CD14-positive monocyte (primary cell): Measurements from ENCODE around the gene RMDN3. TPM values are rescaled to one million over a fixed set of nuclear protein-coding genes. Genes with fewer than 3 reads are reported as not detected.

Experiments
- DNase-seq, 3 donors: peaks; one replicate each; pipeline ENCODE4 v3.0.0-alpha.2; 2011 to 2022
- H2AFZ ChIP-seq: 2 replicates; pipeline ENCODE4 v1.6.0; 2012; ENCODE audit warnings: mild to moderate bottlenecking, low read depth, low read length, inconsistent platforms; ENCODE audit not compliant: insufficient read depth, poor library complexity, severe bottlenecking
- H3K27ac ChIP-seq, 2 donors: 1 replicate in 1 of 2; 2 replicates in 1 of 2; pipeline ENCODE4 v1.5.1; 2012 to 2013; ENCODE audit warnings: low read length in 2 of 2, control low read depth in 1 of 2, inconsistent platforms in 1 of 2, low read depth in 1 of 2, mild to moderate bottlenecking in 1 of 2
- H3K27me3 ChIP-seq, 2 donors: one replicate each; pipeline versions ENCODE4 v1.6.0 to v1.6.1; 2011 to 2013; ENCODE audit warnings: low read length in 2 of 2; ENCODE audit not compliant: control insufficient read depth in 2 of 2, insufficient read depth in 2 of 2
- H3K36me3 ChIP-seq, 2 donors: replicated peaks in 1 of 2; 1 replicate in 1 of 2; 2 replicates in 1 of 2; pipeline versions ENCODE4 v1.5.1 to v1.6.1; 2012 to 2013; ENCODE audit warnings: low read length in 2 of 2, control low read depth in 1 of 2, inconsistent platforms in 1 of 2, mild to moderate bottlenecking in 1 of 2; ENCODE audit not compliant: insufficient read depth in 2 of 2, control insufficient read depth in 1 of 2
- H3K4me1 ChIP-seq, 2 donors: 1 replicate in 1 of 2; 2 replicates in 1 of 2; pipeline versions ENCODE4 v1.5.1 to v1.6.1; 2012 to 2013; ENCODE audit warnings: low read length in 2 of 2, control low read depth in 1 of 2, inconsistent platforms in 1 of 2, mild to moderate bottlenecking in 1 of 2, moderate library complexity in 1 of 2; ENCODE audit not compliant: insufficient read depth in 2 of 2, control insufficient read depth in 1 of 2
- H3K4me2 ChIP-seq: replicated peaks from 2 replicates; pipeline ENCODE3; 2012; ENCODE audit warnings: low read length, moderate library complexity, mild to moderate bottlenecking; ENCODE audit not compliant: poor library complexity, severe bottlenecking; ENCODE audit errors: extremely low read depth
- H3K4me3 ChIP-seq, 3 experiments: fragments of 200-600 bp in 1 of 3; sonication (generic) in 1 of 3; replicated peaks in 1 of 3; 1 replicate in 2 of 3; 2 replicates in 1 of 3; pipeline ENCODE4 v1.5.1; 2011 to 2013; ENCODE audit warnings: low read length in 3 of 3, mild to moderate bottlenecking in 3 of 3, control low read depth in 2 of 3, low read depth in 2 of 3, inconsistent platforms in 1 of 3, moderate library complexity in 1 of 3
- H3K79me2 ChIP-seq: 2 replicates; pipeline ENCODE4 v1.6.0; 2012; ENCODE audit warnings: mild to moderate bottlenecking, control low read depth, inconsistent platforms, low read length, moderate library complexity; ENCODE audit not compliant: insufficient read depth
- H3K9ac ChIP-seq: 2 replicates; pipeline ENCODE4 v1.6.0; 2017; ENCODE audit warnings: low read length, mild to moderate bottlenecking; ENCODE audit not compliant: insufficient read depth, poor library complexity, severe bottlenecking
- H3K9me3 ChIP-seq, 2 donors: replicated peaks in 1 of 2; 1 replicate in 1 of 2; 2 replicates in 1 of 2; pipeline versions ENCODE4 v1.5.1 to v1.6.1; 2012 to 2013; ENCODE audit warnings: low read length in 2 of 2, control low read depth in 1 of 2; ENCODE audit not compliant: control insufficient read depth in 1 of 2, insufficient read depth in 1 of 2
- H4K20me1 ChIP-seq: 2 replicates; pipeline ENCODE4 v1.6.0; 2012; ENCODE audit warnings: mild to moderate bottlenecking, low read length, control low read depth, moderate library complexity; ENCODE audit not compliant: insufficient read depth
- H3K27ac Mint-ChIP-seq, 7 donors: one replicate each; pipeline ENCODE4 v1.8.0; 2020; ENCODE audit warnings: mild to moderate bottlenecking in 7 of 7, mixed read lengths in 7 of 7, moderate library complexity in 6 of 7, inconsistent platforms in 2 of 7
- H3K27me3 Mint-ChIP-seq, 3 donors: one replicate each; pipeline ENCODE4 v1.8.0; 2021 to 2022; ENCODE audit warnings: low read depth in 3 of 3, mild to moderate bottlenecking in 3 of 3, mixed read lengths in 3 of 3, moderate library complexity in 3 of 3, inconsistent platforms in 1 of 3
- H3K36me3 Mint-ChIP-seq, 2 donors: one replicate each; pipeline ENCODE4 v1.8.0; 2020; ENCODE audit warnings: mixed read lengths in 2 of 2, inconsistent platforms in 1 of 2, mild to moderate bottlenecking in 1 of 2
- H3K4me1 Mint-ChIP-seq: one replicate; pipeline ENCODE4 v1.8.0; 2020; ENCODE audit warnings: mild to moderate bottlenecking, mixed read lengths
- H3K4me3 Mint-ChIP-seq, 2 donors: one replicate each; pipeline ENCODE4 v1.8.0; 2020; ENCODE audit warnings: mild to moderate bottlenecking in 2 of 2, mixed read lengths in 2 of 2, moderate library complexity in 1 of 2
- H3K9me3 Mint-ChIP-seq, 7 donors: one replicate each; pipeline ENCODE4 v1.8.0; 2020 to 2022; ENCODE audit warnings: mixed read lengths in 7 of 7, mild to moderate bottlenecking in 6 of 7, moderate library complexity in 6 of 7, inconsistent platforms in 2 of 7
- WGBS: methylation state at CpG from one replicate; pipeline ENCODE4 v1.1.5; 2013; ENCODE audit warnings: missing lambda C conversion rate; ENCODE audit not compliant: insufficient coverage; 5-methylcytosine and 5-hydroxymethylcytosine counted together
- intact Hi-C, 2 donors: fragments of 100-400 bp; cut with micrococcal nuclease; formaldehyde crosslinking; loops; one replicate each; pipeline versions ENCODE4 v1.15.0 to v1.15.1; 2023
- polyA plus RNA-seq, 3 donors: library from polyadenylated mRNA; depleted of rRNA in 1 of 3; unstranded in 2 of 3; stranded (reverse) in 1 of 3; fragments of 300-500 nt in 2 of 3; fragments of >200 nt in 1 of 3; fragmentation: Illumina TruSeq in 2 of 3; gene quantifications; 1 replicate in 2 of 3; 2 replicates in 1 of 3; pipeline ENCODE4 v1.2.3, GENCODE V29; 2012 to 2021
- TF ChIP-seq, protein P1 (sequence below): fragments of 200-600 bp; IDR thresholded peaks from one replicate; pipeline ENCODE4 v1.8.0; 2022; ENCODE audit warnings: antibody characterized with exemption, mild to moderate bottlenecking

RMDN3 gene
- polyA plus RNA-seq, 3 donors, result 9.8 to 13.5 (median 13.2) TPM

- H3K36me3 ChIP-seq, result peaks cover 15 to 55% of the 10 kb centered on the region in 2 donors
- H3K79me2 ChIP-seq, result no peaks in the 10 kb centered on the region
- no peak overlapping the region for H2AFZ ChIP-seq
- DNase-seq, result no peak
- TF ChIP-seq, protein P1, sequence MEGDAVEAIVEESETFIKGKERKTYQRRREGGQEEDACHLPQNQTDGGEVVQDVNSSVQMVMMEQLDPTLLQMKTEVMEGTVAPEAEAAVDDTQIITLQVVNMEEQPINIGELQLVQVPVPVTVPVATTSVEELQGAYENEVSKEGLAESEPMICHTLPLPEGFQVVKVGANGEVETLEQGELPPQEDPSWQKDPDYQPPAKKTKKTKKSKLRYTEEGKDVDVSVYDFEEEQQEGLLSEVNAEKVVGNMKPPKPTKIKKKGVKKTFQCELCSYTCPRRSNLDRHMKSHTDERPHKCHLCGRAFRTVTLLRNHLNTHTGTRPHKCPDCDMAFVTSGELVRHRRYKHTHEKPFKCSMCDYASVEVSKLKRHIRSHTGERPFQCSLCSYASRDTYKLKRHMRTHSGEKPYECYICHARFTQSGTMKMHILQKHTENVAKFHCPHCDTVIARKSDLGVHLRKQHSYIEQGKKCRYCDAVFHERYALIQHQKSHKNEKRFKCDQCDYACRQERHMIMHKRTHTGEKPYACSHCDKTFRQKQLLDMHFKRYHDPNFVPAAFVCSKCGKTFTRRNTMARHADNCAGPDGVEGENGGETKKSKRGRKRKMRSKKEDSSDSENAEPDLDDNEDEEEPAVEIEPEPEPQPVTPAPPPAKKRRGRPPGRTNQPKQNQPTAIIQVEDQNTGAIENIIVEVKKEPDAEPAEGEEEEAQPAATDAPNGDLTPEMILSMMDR, result no peak
- WGBS, result no CpG with 5 or more reads among the region's 2 CpGs
- no peaks in the 10 kb centered on the region for H3K9me3 ChIP-seq
- no peak overlapping the region for H3K27ac ChIP-seq
- intact Hi-C loops, result no loop called here
- H3K27me3 ChIP-seq, result no peaks in the 10 kb centered on the region
- Mint-ChIP-seq H3K36me3 (peaks cover 25 to 51% of the 10 kb centered on the region in 2 donors), H3K4me1 (no peaks in the 10 kb centered on the region), H3K4me3 (no peak overlapping the region), H3K27ac (no peak overlapping the region), H3K27me3 (peaks cover 0 to 2% (median 0%) of the 10 kb centered on the region in 3 donors), H3K9me3 (no peaks in the 10 kb centered on the region)
- no peaks in the 10 kb centered on the region for H3K4me1 ChIP-seq
- no peak overlapping the region for H3K4me2 ChIP-seq
- no peaks in the 10 kb centered on the region for H4K20me1 ChIP-seq
- H3K9ac ChIP-seq, result no peak overlapping the region
- H3K4me3 ChIP-seq, result no peak overlapping the region
These were observed 40.9 kb downstream of the RMDN3 start for GRCh38 chr15:40714144-40714543.

- no peak overlapping the region for H3K27ac Mint-ChIP-seq
- no CpG with 5 or more reads among the region's 2 CpGs for WGBS
These were observed 48.9 kb downstream of the RMDN3 start for GRCh38 chr15:40706121-40706520.

More at GRCh38 chr15:40706121-40706520, 48.9 kb downstream of the RMDN3 start:
- no peaks in the 10 kb centered on the region for H3K4me1 ChIP-seq
- intact Hi-C loops, result no loop called here
- H3K36me3 Mint-ChIP-seq, result peaks cover 34 to 74% of the 10 kb centered on the region in 2 donors
- no peaks in the 10 kb centered on the region for H4K20me1 ChIP-seq
- H3K4me2 ChIP-seq, result no peak overlapping the region
- no peak overlapping the region for H2AFZ ChIP-seq
- peaks cover 10 to 56% of the 10 kb centered on the region in 2 donors for H3K36me3 ChIP-seq
- no peaks in the 10 kb centered on the region for H3K79me2 ChIP-seq
- H3K27me3 Mint-ChIP-seq, result no peaks in the 10 kb centered on the region
- no peaks in the 10 kb centered on the region for H3K27me3 ChIP-seq
- DNase-seq, result no peak
- H3K9me3 ChIP-seq, result no peaks in the 10 kb centered on the region
- H3K27ac ChIP-seq, result no peak overlapping the region
- no peak overlapping the region for H3K4me3 ChIP-seq
- H3K4me3 Mint-ChIP-seq, result no peak overlapping the region
- TF ChIP-seq, protein P1, result no peak
- peaks cover 0 to 2% (median 0%) of the 10 kb centered on the region in 7 donors for H3K9me3 Mint-ChIP-seq
- H3K9ac ChIP-seq, result no peak overlapping the region
- no peaks in the 10 kb centered on the region for H3K4me1 Mint-ChIP-seq
